Natural killer cell (primary cell): Measurements from ENCODE around the gene SPOCK1. TPM values are rescaled to one million over a fixed set of nuclear protein-coding genes. Genes with fewer than 3 reads are reported as not detected.

Experiments
- ATAC-seq, 3 donors: fragments of 150-1000 bp in 2 of 3; fragments of 200-7000 bp in 1 of 3; cut with Tn5 transposase; 1 replicate in 1 of 3; 2 replicates in 2 of 3; pipeline ENCODE4 v1.10.0; 2021; ENCODE audit warnings: mild to moderate bottlenecking in 2 of 3, moderate library complexity in 2 of 3
- DNase-seq, 2 donors: peaks; one replicate each; pipeline versions ENCODE4 v3.0.0 to v3.0.0-alpha.2; 2013 to 2021; ENCODE audit warnings: mixed read lengths in 1 of 2
- H3K27ac ChIP-seq: one replicate; pipeline ENCODE4 v1.5.1; 2013; ENCODE audit warnings: mild to moderate bottlenecking, low read length
- H3K27me3 ChIP-seq: one replicate; pipeline ENCODE4 v1.6.1; 2013; ENCODE audit warnings: low read length; ENCODE audit not compliant: control insufficient read depth, insufficient read depth
- H3K36me3 ChIP-seq: one replicate; pipeline ENCODE4 v1.6.1; 2013; ENCODE audit warnings: low read length; ENCODE audit not compliant: control insufficient read depth, insufficient read depth
- H3K4me1 ChIP-seq: one replicate; pipeline ENCODE4 v1.6.1; 2013; ENCODE audit warnings: low read length; ENCODE audit not compliant: control insufficient read depth, insufficient read depth
- H3K4me3 ChIP-seq: one replicate; pipeline ENCODE4 v1.5.1; 2013; ENCODE audit warnings: low read length
- H3K9me3 ChIP-seq: one replicate; pipeline ENCODE4 v1.6.1; 2013; ENCODE audit warnings: low read length; ENCODE audit not compliant: control insufficient read depth, insufficient read depth
- H3K27ac Mint-ChIP-seq, 2 donors: one replicate each; pipeline ENCODE4 v1.8.0; 2022; ENCODE audit warnings: mild to moderate bottlenecking in 2 of 2, mixed read lengths in 2 of 2, moderate library complexity in 1 of 2
- H3K27me3 Mint-ChIP-seq, 2 donors: one replicate each; pipeline ENCODE4 v1.8.0; 2022; ENCODE audit warnings: low read depth in 2 of 2, mixed read lengths in 2 of 2
- H3K36me3 Mint-ChIP-seq: one replicate; pipeline ENCODE4 v1.8.0; 2022; ENCODE audit warnings: mixed read lengths
- H3K4me1 Mint-ChIP-seq, 2 donors: one replicate each; pipeline ENCODE4 v1.8.0; 2022; ENCODE audit warnings: mixed read lengths in 2 of 2
- H3K4me3 Mint-ChIP-seq: one replicate; pipeline ENCODE4 v1.8.0; 2022; ENCODE audit warnings: mild to moderate bottlenecking, moderate library complexity, mixed read lengths
- H3K9me3 Mint-ChIP-seq, 2 donors: one replicate each; pipeline ENCODE4 v1.8.0; 2022; ENCODE audit warnings: mixed read lengths in 2 of 2
- CTCF ChIP-seq: fragments of 200-600 bp; IDR thresholded peaks from one replicate; pipeline ENCODE4 v1.8.0; 2022; ENCODE audit warnings: antibody characterized with exemption
- WGBS: methylation state at CpG from one replicate; pipeline ENCODE4 v1.1.7; 2013; ENCODE audit warnings: missing lambda C conversion rate; ENCODE audit not compliant: insufficient coverage; 5-methylcytosine and 5-hydroxymethylcytosine counted together
- intact Hi-C: fragments of 100-400 bp; cut with micrococcal nuclease; formaldehyde crosslinking; loops from one replicate; pipeline ENCODE4 v1.14.2; 2022
- total RNA-seq, 4 donors: library from RNA; stranded (reverse); fragments of 120-200 nt in 1 of 4; gene quantifications; one replicate each; pipeline versions ENCODE4 v1.2.3 to v1.2.4, GENCODE V29; 2013 to 2022

SPOCK1 gene
- total RNA-seq, 3 donors from 2014 or later (not counting 1 experiment from before 2014, with no cell fraction given) = 0.09 to 1.6 (median 0.61) TPM

- Mint-ChIP-seq H3K27ac (no peak overlapping the region), H3K27me3 (no peaks in the 10 kb centered on the region), H3K4me3 (no peak overlapping the region), H3K36me3 (no peaks in the 10 kb centered on the region), H3K9me3 (peaks cover 0 to 2% of the 10 kb centered on the region in 2 donors), H3K4me1 (no peaks in the 10 kb centered on the region)
- DNase-seq (no peak), ATAC-seq (no peak)
- H3K9me3 ChIP-seq = no peaks in the 10 kb centered on the region
- WGBS = 88% methylated on average over 4 of the region's 4 CpGs
- H3K27ac ChIP-seq = no peak overlapping the region
- intact Hi-C loops = no loop called here
- no peak overlapping the region for H3K4me3 ChIP-seq
- no peak for TF ChIP-seq CTCF
- no peaks in the 10 kb centered on the region for H3K27me3 ChIP-seq
- H3K4me1 ChIP-seq = no peaks in the 10 kb centered on the region
- no peaks in the 10 kb centered on the region for H3K36me3 ChIP-seq
Measured at GRCh38 chr5:137207023-137207760, 291.9 kb downstream of the SPOCK1 start.

- no peak for TF ChIP-seq CTCF
- 82% methylated on average over 5 of the region's 6 CpGs for WGBS
- no peaks in the 10 kb centered on the region for H3K27me3 Mint-ChIP-seq
- DNase-seq = no peak
- no peaks in the 10 kb centered on the region for H3K36me3 ChIP-seq
- H3K4me1 Mint-ChIP-seq = no peaks in the 10 kb centered on the region
- intact Hi-C loops = no loop called here
- H3K4me3 Mint-ChIP-seq = no peak overlapping the region
- no peak overlapping the region for H3K27ac ChIP-seq
- H3K36me3 Mint-ChIP-seq = no peaks in the 10 kb centered on the region
- no peaks in the 10 kb centered on the region for H3K9me3 ChIP-seq
- H3K4me1 ChIP-seq = no peaks in the 10 kb centered on the region
- H3K27ac Mint-ChIP-seq = no peak overlapping the region
- H3K9me3 Mint-ChIP-seq = no peaks in the 10 kb centered on the region
- no peak for ATAC-seq
- no peak overlapping the region for H3K4me3 ChIP-seq
- H3K27me3 ChIP-seq = no peaks in the 10 kb centered on the region
Measured at GRCh38 chr5:137206030-137206715, 293.0 kb downstream of the SPOCK1 start.

GRCh38 chr5:137205231-137206027, 293.7 kb downstream of the SPOCK1 start:
- no peaks in the 10 kb centered on the region for H3K27me3 ChIP-seq
- no peaks in the 10 kb centered on the region for H3K4me1 ChIP-seq
- no peaks in the 10 kb centered on the region for H3K27me3 Mint-ChIP-seq
- H3K4me1 Mint-ChIP-seq = no peaks in the 10 kb centered on the region
- H3K27ac Mint-ChIP-seq = no peak overlapping the region
- no peaks in the 10 kb centered on the region for H3K9me3 ChIP-seq
- no peaks in the 10 kb centered on the region for H3K36me3 Mint-ChIP-seq
- ATAC-seq (no peak), DNase-seq (no peak)
- no peaks in the 10 kb centered on the region for H3K9me3 Mint-ChIP-seq
- H3K4me3 Mint-ChIP-seq = no peak overlapping the region
- H3K27ac ChIP-seq = no peak overlapping the region
- intact Hi-C loops = no loop called here
- no peaks in the 10 kb centered on the region for H3K36me3 ChIP-seq
- H3K4me3 ChIP-seq = no peak overlapping the region
- no peak for TF ChIP-seq CTCF
- WGBS = 68% methylated on average over 6 of the region's 6 CpGs
